ENCODE measurements around the gene PPP4R4. TPM values are rescaled to one million over a fixed set of nuclear protein-coding genes. Genes with fewer than 3 reads are reported as not detected.

PPP4R4 gene
- total and polyA plus RNA-seq, 2 of the 4 experiments (the other 2 are of a cell fraction), result 0.17 to 0.36 TPM

GRCh38 chr14:94290197-94290596 is 116.1 kb downstream of the PPP4R4 start:
- no peak overlapping the region for H4K8ac ChIP-seq (ENCODE audit: low read depth in 2 of 2, low read length in 2 of 2)
- peaks cover 4% of the 10 kb centered on the region; the same call in 1 of the 2 replicates for H3K9me3 ChIP-seq (ENCODE audit: control insufficient read depth, insufficient read depth, low read length)
- no CpG with 5 or more reads among the region's 8 CpGs for WGBS, 2 experiments (ENCODE audit: extremely low coverage in 2 of 2, insufficient read length in 1 of 2)
- no peak overlapping the region for H3K4ac ChIP-seq (ENCODE audit: low read depth, low read length)
- no peak overlapping the region for H3K9ac ChIP-seq (ENCODE audit: low read depth, low read length)
- H3K4me3 ChIP-seq (ENCODE audit: insufficient read depth, low read depth, low read length), result no peak overlapping the region
- H4K5ac ChIP-seq (ENCODE audit: low read depth, low read length), result no peak overlapping the region
- no peak overlapping the region for H4K91ac ChIP-seq (ENCODE audit: insufficient read depth, low read depth, low read length)
- peak overlapping the region; percentile 5 for H2AFZ ChIP-seq (replicated peaks; ENCODE audit: low read length, poor library complexity)
- H2BK120ac ChIP-seq (ENCODE audit: low read depth, low read length), result no peak overlapping the region
- no peaks in the 10 kb centered on the region for H3K79me1 ChIP-seq (ENCODE audit: low read depth in 1 of 2, low read length in 2 of 2)
- H2AK9ac ChIP-seq (replicated peaks; ENCODE audit: low read depth, low read length, poor library complexity), result no peak overlapping the region
- in situ Hi-C loops (cut with MboI; ENCODE audit: low sequenced_read_pairs), result no loop called here
- no peak overlapping the region for H3K14ac ChIP-seq (replicated peaks; ENCODE audit: low read depth, low read length)
- dilution Hi-C loops (cut with HindIII; ENCODE audit: low sequenced_read_pairs, unreplicated experiment), result no loop called here
- no peak overlapping the region for H3K18ac ChIP-seq (ENCODE audit: low read depth, low read length)
- ATAC-seq (ENCODE audit: low read depth) (no peak), DNase-seq (no peak)
- H3K4me2 ChIP-seq (ENCODE audit: low read depth, low read length), result no peak overlapping the region
- POLR2A ChIA-PET (ENCODE audit: unreplicated experiment), result no interaction called here
- no peak overlapping the region for H2BK15ac ChIP-seq (ENCODE audit: low read depth, low read length)
- H3K36me3 ChIP-seq (ENCODE audit: control insufficient read depth, insufficient read depth, low read length), result no peaks in the 10 kb centered on the region
- H2AK5ac ChIP-seq (ENCODE audit: low read depth, low read length), result no peak overlapping the region
- no peak overlapping the region for H3K56ac ChIP-seq (ENCODE audit: extremely low read depth, insufficient read depth, low read length)
- no peaks in the 10 kb centered on the region for H3K4me1 ChIP-seq (ENCODE audit: control insufficient read depth, insufficient read depth, low read length)
- TF ChIP-seq RFX5 (IDR thresholded peaks at IDR 0.05; ENCODE audit: low read depth, low read length) (no peak), USF2 (IDR thresholded peaks at IDR 0.05; ENCODE audit: low read depth, low read length) (no peak), ELK1 (IDR thresholded peaks at IDR 0.05; ENCODE audit: borderline replicate concordance, low read depth, low read length) (no peak), MAZ (IDR thresholded peaks at IDR 0.05; ENCODE audit: borderline replicate concordance, low read depth, low read length) (no peak), CHD1 (IDR thresholded peaks at IDR 0.05; ENCODE audit: low read depth, low read length) (no peak), MAFK (IDR thresholded peaks at IDR 0.05; ENCODE audit: low read depth, low read length) (no peak), CTCF (conservative IDR thresholded peaks at IDR 0.05; ENCODE audit: low read depth, low read length) (no peak), FOS (IDR thresholded peaks at IDR 0.05; ENCODE audit: low read depth, low read length) (no peak), RAD21 (IDR thresholded peaks at IDR 0.05; ENCODE audit: low read length) (no peak), BHLHE40 (IDR thresholded peaks at IDR 0.05; ENCODE audit: low read depth, low read length) (no peak), POLR2A (IDR thresholded peaks at IDR 0.05; ENCODE audit: low read depth, low read length) (no peak), RCOR1 (IDR thresholded peaks at IDR 0.05; ENCODE audit: insufficient replicate concordance, low read length) (no peak), MXI1 (IDR thresholded peaks at IDR 0.05; ENCODE audit: borderline replicate concordance, low read depth, low read length) (no peak), SMC3 (IDR thresholded peaks at IDR 0.05; ENCODE audit: low read depth, low read length) (no peak)
- no peaks in the 10 kb centered on the region; the same call in 1 of the 2 replicates for H4K20me1 ChIP-seq (ENCODE audit: insufficient read depth, low read length)
- no peak overlapping the region for H2BK20ac ChIP-seq (ENCODE audit: low read depth, low read length)
- no peaks in the 10 kb centered on the region for H3K27me3 ChIP-seq (ENCODE audit: control insufficient read depth, insufficient read depth, low read length)
- H3K9me1 ChIP-seq (ENCODE audit: insufficient read depth, low read length), result no peaks in the 10 kb centered on the region
- intact Hi-C loops (cut with micrococcal nuclease), result no loop called here
- no peak overlapping the region for H2BK5ac ChIP-seq (ENCODE audit: low read depth, low read length, poor library complexity, severe bottlenecking)
- H3K23ac ChIP-seq (ENCODE audit: low read depth, low read length), result no peak overlapping the region
- BruUV-seq (replicated peaks), result no TSS peak
- CTCF ChIA-PET, result no interaction called here
- H3K27ac ChIP-seq (ENCODE audit: insufficient read depth, low read length), result no peak overlapping the region

Measured in IMR-90 (cell line).